H1 (cell line): ENCODE measurements around the gene RCL1. TPM values are rescaled to one million over a fixed set of nuclear protein-coding genes. Genes with fewer than 3 reads are reported as not detected.

Experiments used
- ATF3 ChIP-seq: IDR thresholded peaks from 2 replicates; pipeline ENCODE4 v1.6.1; 2011; ENCODE audit warnings: low read depth, mild to moderate bottlenecking, low read length; ENCODE audit not compliant: insufficient read depth
- CHD7 ChIP-seq: fragments of 300-600 bp; sonication (generic); IDR thresholded peaks from 2 replicates; pipeline ENCODE4 v1.7.1; 2012; ENCODE audit warnings: low read length, moderate library complexity, mild to moderate bottlenecking, inconsistent platforms; ENCODE audit not compliant: insufficient replicate concordance
- JUND ChIP-seq: IDR thresholded peaks from 2 replicates; pipeline ENCODE4 v1.6.1; 2011; ENCODE audit warnings: mild to moderate bottlenecking, improper control_type of control experiment, low read length
- KDM5A ChIP-seq: fragments of 200-600 bp; IDR thresholded peaks from 2 replicates; pipeline ENCODE4 v1.7.1; 2012; ENCODE audit warnings: mild to moderate bottlenecking, low read length, inconsistent platforms, mixed read lengths
- RAD21 ChIP-seq, 2 experiments: IDR thresholded peaks in 1 of 2; conservative IDR thresholded peaks in 1 of 2; 2 replicates each; pipeline ENCODE4 v1.6.1; 2011; ENCODE audit warnings: low read depth in 2 of 2, low read length in 2 of 2, improper control_type of control experiment in 1 of 2, inconsistent platforms in 1 of 2, mild to moderate bottlenecking in 1 of 2, moderate library complexity in 1 of 2
- SIRT6 ChIP-seq: IDR thresholded peaks from one replicate; pipeline ENCODE4 v1.7.1; 2012; ENCODE audit warnings: low read length, inconsistent platforms
- SP2 ChIP-seq: IDR thresholded peaks from 2 replicates; pipeline ENCODE4 v1.6.1; 2012; ENCODE audit warnings: mild to moderate bottlenecking, low read length, inconsistent platforms
- TAF7 ChIP-seq: optimal IDR thresholded peaks from 2 replicates; pipeline ENCODE3; 2011; ENCODE audit warnings: low read depth, mild to moderate bottlenecking, inconsistent platforms, low read length, moderate library complexity, borderline replicate concordance
- YY1 ChIP-seq: IDR thresholded peaks from 2 replicates; pipeline ENCODE4 v1.6.1; 2011; ENCODE audit warnings: low read depth, mild to moderate bottlenecking, low read length
- polyA plus RNA-seq, 7 experiments: library from polyadenylated mRNA; depleted of rRNA in 3 of 7; stranded (reverse) in 5 of 7; unstranded in 2 of 7; fragments of >200 nt in 5 of 7; fragments of 200-250 nt in 2 of 7; gene quantifications; 1 replicate in 5 of 7; 2 replicates in 1 of 7; 4 replicates in 1 of 7; pipeline versions ENCODE4 v1.2.1 to v1.2.3, GENCODE V29; 2011 to 2013; ENCODE audit warnings: missing spikeins in 2 of 7, mixed read lengths in 2 of 7
- total RNA-seq: library from RNA; stranded (reverse); fragmentation: NEBNext Ultra II Directional; extraction: Animal tissue kit (Norgen Biotek cat#: 25700); gene quantifications from 2 replicates; pipeline ENCODE4 v1.2.1, GENCODE V29; 2021

RCL1 gene
- total and polyA plus RNA-seq, 2 of the 8 experiments (the other 6 are each of a cell fraction or from before 2014, with no cell fraction given) = 21.0 to 29.5 TPM

DNA sequence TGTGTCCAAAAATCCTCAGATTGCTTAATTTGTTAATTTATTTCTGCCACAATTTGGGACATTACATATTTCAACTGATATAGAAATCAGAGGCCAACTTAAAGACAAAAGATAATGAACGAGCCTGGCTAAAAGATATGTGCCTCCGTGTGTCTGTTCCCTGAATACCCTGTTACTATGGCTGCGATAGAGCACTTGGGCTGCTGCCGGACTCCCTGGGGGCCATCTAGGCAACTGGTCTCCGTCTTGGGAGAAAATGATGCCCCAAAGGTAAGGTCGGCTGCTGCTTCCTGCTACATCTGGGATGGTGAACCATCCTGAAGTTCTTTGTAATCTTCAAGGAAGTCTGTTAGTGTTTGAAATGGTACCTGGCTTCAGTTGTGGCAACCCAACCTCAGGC is 72.0 kb downstream of the RCL1 start (continued):
- TF ChIP-seq ATF3 = no peak
- no peak for TF ChIP-seq SP2
- no peak for TF ChIP-seq CHD7
- no peak for TF ChIP-seq KDM5A
- TF ChIP-seq SIRT6 = no peak
- no peak for TF ChIP-seq RAD21 (IDR thresholded peaks at IDR 0.05 in 1 of 2, conservative IDR thresholded peaks at IDR 0.05 in 1 of 2; ENCODE audit: low read depth in 2 of 2, low read length in 2 of 2)
- TF ChIP-seq YY1 = no peak
- no peak for TF ChIP-seq TAF7
- TF ChIP-seq JUND = no peak
